Epidermal melanocyte (primary cell): Measurements from ENCODE around the gene CYP2W1.

Experiments used
- DNase-seq: peaks from one replicate; pipeline ENCODE4 v3.0.0; 2011; ENCODE audit warnings: low spot score; ENCODE audit not compliant: insufficient read length

Gene CYP2W1

GRCh38 chr7:966291-967069 lies 16.5 kb upstream of the CYP2W1 start:
- DNase-seq = no peak

- no peak for DNase-seq
These were observed 15.5 kb upstream of the CYP2W1 start for GRCh38 chr7:967361-968082.

GRCh38 chr7:968205-969105 lies 14.5 kb upstream of the CYP2W1 start:
- DNase-seq = no peak

- DNase-seq = no peak
These were observed 13.6 kb upstream of the CYP2W1 start for GRCh38 chr7:969403-969802.

GRCh38 chr7:970744-971143 lies 12.2 kb upstream of the CYP2W1 start:
- DNase-seq = no peak

GRCh38 chr7:972110-972509 lies 10.9 kb upstream of the CYP2W1 start:
- no peak for DNase-seq

- no peak for DNase-seq
These were observed 10.2 kb upstream of the CYP2W1 start for GRCh38 chr7:972676-973309.

GRCh38 chr7:973312-973711 lies 9.7 kb upstream of the CYP2W1 start:
- no peak for DNase-seq

- no peak for DNase-seq
These were observed 8.8 kb upstream of the CYP2W1 start for GRCh38 chr7:974172-974571.

GRCh38 chr7:974820-975681 lies 7.9 kb upstream of the CYP2W1 start, which contains the start of gene COX19:
TSS of gene COX19 (minus strand) at chr7:975549. CDS start at chr7:975509, 40 bp downstream.
- DNase-seq = peak; percentile 87

GRCh38 chr7:975702-976473 lies 7.1 kb upstream of the CYP2W1 start:
- DNase-seq = no peak

GRCh38 chr7:976901-977325 lies 6.1 kb upstream of the CYP2W1 start:
- DNase-seq = no peak

GRCh38 chr7:977326-978048 lies 5.5 kb upstream of the CYP2W1 start:
- peak; percentile 90 for DNase-seq

GRCh38 chr7:978049-978346 lies 5.0 kb upstream of the CYP2W1 start:
- no peak for DNase-seq

- no peak for DNase-seq
These were observed 4.4 kb upstream of the CYP2W1 start for GRCh38 chr7:978416-979091.

- DNase-seq = no peak
These were observed 3.8 kb upstream of the CYP2W1 start for GRCh38 chr7:979151-979550.

GRCh38 chr7:979886-980571 lies 3.0 kb upstream of the CYP2W1 start:
- no peak for DNase-seq
